Kidney (tissue), 14 donors: ENCODE measurements around the gene GAN. TPM values are rescaled to one million over a fixed set of nuclear protein-coding genes. Genes with fewer than 3 reads are reported as not detected.

Experiments used
- DNase-seq, 5 donors: peaks; one replicate each; pipeline ENCODE4 v3.0.0-alpha.2; 2013 to 2020
- FAIRE-seq: peaks from 2 replicates; lab custom pipeline; 2012; peaks lifted over from hg19 to GRCh38; lab: Jason Lieb, UNC
- H3K27ac ChIP-seq, 2 donors: one replicate each; pipeline ENCODE4 v1.7.0; 2013; ENCODE audit warnings: low read depth in 2 of 2, low read length in 2 of 2, inconsistent platforms in 1 of 2
- H3K27me3 ChIP-seq: one replicate; pipeline ENCODE4 v1.7.1; 2013; ENCODE audit warnings: low read length, inconsistent platforms; ENCODE audit not compliant: control insufficient read depth, insufficient read depth
- H3K36me3 ChIP-seq, 3 donors: one replicate each; pipeline versions ENCODE4 v1.7.0 to v1.7.1; 2013; ENCODE audit warnings: low read length in 3 of 3, control low read depth in 1 of 3, inconsistent platforms in 1 of 3; ENCODE audit not compliant: insufficient read depth in 3 of 3, control insufficient read depth in 2 of 3
- H3K4me1 ChIP-seq, 3 donors: one replicate each; pipeline versions ENCODE4 v1.7.0 to v1.7.1; 2013; ENCODE audit warnings: low read length in 3 of 3, inconsistent platforms in 1 of 3, low read depth in 1 of 3; ENCODE audit not compliant: control insufficient read depth in 2 of 3, insufficient read depth in 2 of 3
- H3K4me3 ChIP-seq, 3 donors: one replicate each; pipeline versions ENCODE4 v1.7.0 to v1.8.1; 2013; ENCODE audit warnings: low read length in 3 of 3, control low read depth in 1 of 3, inconsistent platforms in 1 of 3
- H3K9ac ChIP-seq, 3 donors: one replicate each; pipeline versions ENCODE4 v1.7.0 to v1.7.1; 2013; ENCODE audit warnings: low read length in 3 of 3, control low read depth in 1 of 3, inconsistent platforms in 1 of 3
- H3K9me3 ChIP-seq, 3 donors: one replicate each; pipeline versions ENCODE4 v1.7.0 to v1.7.1; 2013; ENCODE audit warnings: low read length in 3 of 3, control low read depth in 1 of 3, inconsistent platforms in 1 of 3; ENCODE audit not compliant: control insufficient read depth in 2 of 3, insufficient read depth in 1 of 3
- intact Hi-C: fragments of 100-400 bp; cut with DNase I; formaldehyde crosslinking; loops from one replicate; pipeline ENCODE4 v1.11.1; 2022
- polyA plus RNA-seq: library from polyadenylated mRNA; stranded (reverse); fragments of 350-450 nt; fragmentation: Illumina TruSeq; extraction: RNeasy Lipid Tissue Mini Kit (QIAGEN cat#74804); gene quantifications from one replicate; pipeline ENCODE4 v1.2.3, GENCODE V29; 2014; ENCODE audit warnings: low read depth, low replicate concordance; ENCODE audit not compliant: insufficient read depth
- total RNA-seq: library from RNA; stranded (reverse); fragmentation: NEBNext Ultra II Directional; extraction: Animal tissue kit (Norgen Biotek cat#: 25700); gene quantifications from one replicate; pipeline ENCODE4 v1.2.1, GENCODE V29; 2021
- TF ChIP-seq, protein P1 (sequence below): IDR thresholded peaks from 3 replicates; pipeline ENCODE4 v1.5.1; 2012; ENCODE audit warnings: mild to moderate bottlenecking, moderate library complexity, borderline replicate concordance; ENCODE audit not compliant: insufficient read depth; ENCODE audit errors: extremely low read depth
- donor health status: control.
- donor health status: control.
- donor health status: control.
- donor health status: control.
- donor health status: control.
- donor health status: DM: yes; HTN: yes; CAD: no.
- donor health status: Normal renal cell carcinoma (clear cell type).

Gene GAN
- total and polyA plus RNA-seq, 2 donors from 2014 or later, result 0.60 to 7.7 TPM

DNA sequence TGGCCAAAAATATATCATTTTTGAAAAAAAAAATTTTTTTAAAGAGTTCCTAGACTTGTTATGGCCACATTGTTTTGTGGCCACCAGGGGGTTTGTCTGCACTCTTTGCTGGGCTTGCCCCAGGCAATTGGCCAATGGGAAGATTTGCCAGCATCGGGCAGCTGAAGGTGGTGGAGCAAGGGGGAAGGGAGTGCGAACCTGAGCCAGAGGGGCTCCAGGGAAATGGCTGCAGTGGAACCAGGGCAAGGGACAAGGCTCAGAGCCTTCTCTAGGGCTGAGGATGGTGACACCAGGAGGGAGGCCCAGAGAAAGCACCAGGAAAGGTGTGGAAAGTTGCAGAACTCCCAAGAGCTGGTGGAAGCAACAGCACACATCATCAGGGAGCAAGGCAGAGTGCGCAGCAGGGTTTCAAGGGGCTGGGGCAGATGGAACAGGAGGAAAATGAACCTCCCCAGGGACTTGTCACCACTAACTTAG is 114.3 kb downstream of the GAN start:
- H3K4me3 ChIP-seq, result no peak overlapping the region
- intact Hi-C loops, result no loop called here
- H3K27ac ChIP-seq, result no peak overlapping the region
- FAIRE-seq (no peak), DNase-seq (peak in 1 of 5 donors; percentile 52)
- TF ChIP-seq, protein P1, sequence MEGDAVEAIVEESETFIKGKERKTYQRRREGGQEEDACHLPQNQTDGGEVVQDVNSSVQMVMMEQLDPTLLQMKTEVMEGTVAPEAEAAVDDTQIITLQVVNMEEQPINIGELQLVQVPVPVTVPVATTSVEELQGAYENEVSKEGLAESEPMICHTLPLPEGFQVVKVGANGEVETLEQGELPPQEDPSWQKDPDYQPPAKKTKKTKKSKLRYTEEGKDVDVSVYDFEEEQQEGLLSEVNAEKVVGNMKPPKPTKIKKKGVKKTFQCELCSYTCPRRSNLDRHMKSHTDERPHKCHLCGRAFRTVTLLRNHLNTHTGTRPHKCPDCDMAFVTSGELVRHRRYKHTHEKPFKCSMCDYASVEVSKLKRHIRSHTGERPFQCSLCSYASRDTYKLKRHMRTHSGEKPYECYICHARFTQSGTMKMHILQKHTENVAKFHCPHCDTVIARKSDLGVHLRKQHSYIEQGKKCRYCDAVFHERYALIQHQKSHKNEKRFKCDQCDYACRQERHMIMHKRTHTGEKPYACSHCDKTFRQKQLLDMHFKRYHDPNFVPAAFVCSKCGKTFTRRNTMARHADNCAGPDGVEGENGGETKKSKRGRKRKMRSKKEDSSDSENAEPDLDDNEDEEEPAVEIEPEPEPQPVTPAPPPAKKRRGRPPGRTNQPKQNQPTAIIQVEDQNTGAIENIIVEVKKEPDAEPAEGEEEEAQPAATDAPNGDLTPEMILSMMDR, result peak; percentile 18
- no peaks in the 10 kb centered on the region for H3K27me3 ChIP-seq
- H3K9ac ChIP-seq, result no peak overlapping the region
- H3K4me1 ChIP-seq, result peaks cover 0 to 6% (median 3%) of the 10 kb centered on the region in 3 donors
- no peaks in the 10 kb centered on the region for H3K9me3 ChIP-seq
- H3K36me3 ChIP-seq, result no peaks in the 10 kb centered on the region

DNA sequence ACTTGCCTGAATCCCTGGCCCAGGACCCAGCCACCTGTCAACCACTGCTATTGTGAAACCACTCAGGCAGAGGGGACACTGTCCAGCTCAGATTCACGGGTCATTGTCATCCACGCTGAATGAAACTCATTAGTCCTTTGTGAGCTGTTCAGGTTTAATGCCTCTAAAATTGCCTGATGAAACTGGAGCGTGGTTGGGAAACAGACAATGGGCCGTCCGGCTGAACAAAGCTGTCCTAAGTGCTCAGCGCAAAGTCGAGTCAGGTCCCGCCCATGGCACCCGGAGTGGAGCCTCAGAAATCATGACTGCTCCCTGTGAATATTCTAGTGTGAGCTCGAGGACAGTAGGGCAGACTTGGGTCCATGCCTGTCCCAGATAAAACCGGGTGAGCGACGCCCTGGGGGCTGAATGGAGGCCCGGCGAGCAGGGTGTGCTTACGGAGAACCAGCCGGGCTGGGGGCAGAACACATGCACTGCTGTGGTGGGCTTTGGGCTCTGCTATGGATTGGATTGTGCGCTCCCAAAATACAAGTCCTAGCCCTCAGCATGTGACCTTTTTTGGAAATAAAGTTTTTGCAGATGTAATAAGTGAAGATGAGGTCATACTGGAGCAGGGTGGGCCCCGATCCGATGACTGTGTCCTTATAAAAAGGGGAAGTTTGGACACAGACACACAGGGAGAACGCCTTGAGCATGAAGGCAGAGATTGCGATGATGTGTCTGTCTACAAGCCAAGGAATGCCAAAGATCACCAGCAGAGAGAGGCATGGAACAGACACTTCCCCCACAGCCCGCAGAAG is 117.0 kb downstream of the GAN start:
- DNase-seq (peak in 4 of 5 donors; percentile 32 to 53 (median 44)), FAIRE-seq (no peak)
- H3K9ac ChIP-seq, result no peak overlapping the region
- H3K27me3 ChIP-seq, result no peaks in the 10 kb centered on the region
- H3K4me3 ChIP-seq, result no peak overlapping the region
- TF ChIP-seq, protein P1, result no peak
- peaks cover 0 to 6% (median 3%) of the 10 kb centered on the region in 3 donors for H3K4me1 ChIP-seq
- intact Hi-C loops, result no loop called here
- peak overlapping the region in 1 of 2 donors; percentile 53 for H3K27ac ChIP-seq
- no peaks in the 10 kb centered on the region for H3K9me3 ChIP-seq
- no peaks in the 10 kb centered on the region for H3K36me3 ChIP-seq

- no peak overlapping the region for H3K27ac ChIP-seq
- DNase-seq, result peak in 1 of 5 donors; percentile 43
- no peak for FAIRE-seq
- H3K9me3 ChIP-seq, result no peaks in the 10 kb centered on the region
- TF ChIP-seq, protein P1, result no peak
- H3K27me3 ChIP-seq, result no peaks in the 10 kb centered on the region
- peaks cover 0 to 6% (median 3%) of the 10 kb centered on the region in 3 donors for H3K4me1 ChIP-seq
- intact Hi-C loops, result no loop called here
- no peaks in the 10 kb centered on the region for H3K36me3 ChIP-seq
- no peak overlapping the region for H3K9ac ChIP-seq
- no peak overlapping the region for H3K4me3 ChIP-seq
These were observed 118.3 kb downstream of the GAN start for GRCh38 chr16:81432937-81433557.
